HCT116 (cell line): Measurements from ENCODE around the gene GPATCH2L. TPM values are rescaled to one million over a fixed set of nuclear protein-coding genes. Genes with fewer than 3 reads are reported as not detected.

Experiments used
- ATAC-seq: fragments of 200-7000 bp; cut with Tn5 transposase; 2 replicates; pipeline ENCODE4 v1.9.1; 2020; ENCODE audit warnings: mild to moderate bottlenecking, moderate library complexity
- BruUV-seq: library from RNA; stranded (reverse); fragments of 400-500 nt; replicated peaks from 2 replicates; lab custom pipeline; 2021; lab: Mats Ljungman, UMichigan
- CTCF ChIA-PET: fragments of 300-600 bp; sonication (Branson Sonifier 250); formaldehyde crosslinking; loops from one replicate; lab custom pipeline; 2021; ENCODE audit warnings: antibody characterized with exemption; lab: Charles Lee
- POLR2A ChIA-PET: fragments of 300-600, 350-600 bp; sonication (Branson Sonifier 250); formaldehyde crosslinking; loops from one replicate; lab custom pipeline; 2021; ENCODE audit warnings: antibody characterized with exemption; lab: Charles Lee
- RAD21 ChIA-PET, 2 experiments: fragments of 300-600 bp; sonication (Branson Sonifier 250); formaldehyde crosslinking; loops; one replicate each; lab custom pipeline; 2023; ENCODE audit warnings: low total read pairs in 2 of 2; ENCODE audit not compliant: uncharacterized antibody in 2 of 2, unreplicated experiment in 2 of 2, low non-redundant PET in 1 of 2; lab: Charles Lee
- DNase-seq: peaks from one replicate; pipeline ENCODE4 v3.0.0-alpha.2; 2010; ENCODE audit warnings: low read depth, low spot score
- H2AFZ ChIP-seq: fragments of 200-600 bp; shearing (Covaris generic), sonication (generic); 2 replicates; pipeline ENCODE4 v1.6.1; 2017; ENCODE audit warnings: low read depth, mixed run types, mixed read lengths, antibody characterized with exemption, low read length; ENCODE audit not compliant: poor library complexity, severe bottlenecking
- H3K27ac ChIP-seq: 2 replicates; pipeline ENCODE4 v1.5.1; 2012; ENCODE audit warnings: low read depth, low read length
- H3K27me3 ChIP-seq: fragments of 200-600 bp; sonication (generic); 2 replicates; pipeline ENCODE4 v1.6.1; 2016; ENCODE audit warnings: mixed run types, low read length, mixed read lengths; ENCODE audit not compliant: insufficient read depth
- H3K36me3 ChIP-seq, 2 experiments: fragments of 200-500 bp in 1 of 2; fragments of 200-600 bp in 1 of 2; sonication (Bioruptor generic) in 1 of 2; sonication (generic) in 1 of 2; 2 replicates each; pipeline versions ENCODE4 v1.5.1 to v1.6.1; 2014 to 2016; ENCODE audit warnings: low read length in 2 of 2, inconsistent platforms in 1 of 2, mixed read lengths in 1 of 2, mixed run types in 1 of 2; ENCODE audit not compliant: insufficient read depth in 2 of 2, control insufficient read depth in 1 of 2
- H3K4me1 ChIP-seq, 2 experiments: fragments of 200-600 bp in 1 of 2; sonication (generic) in 1 of 2; 2 replicates each; pipeline versions ENCODE4 v1.5.1 to v1.6.1; 2012 to 2017; ENCODE audit warnings: low read length in 2 of 2, inconsistent platforms in 1 of 2, mild to moderate bottlenecking in 1 of 2, mixed read lengths in 1 of 2, mixed run types in 1 of 2, moderate library complexity in 1 of 2; ENCODE audit not compliant: insufficient read depth in 2 of 2, control insufficient read depth in 1 of 2
- H3K4me2 ChIP-seq: fragments of 200-600 bp; sonication (generic); 2 replicates; pipeline ENCODE4 v1.6.1; 2017; ENCODE audit warnings: mixed run types, low read length, mixed read lengths
- H3K4me3 ChIP-seq, 2 experiments: fragments of 200-600 bp in 1 of 2; sonication (generic) in 1 of 2; replicated peaks in 1 of 2; 2 replicates each; pipeline ENCODE4 v1.5.1; 2011 to 2016; ENCODE audit warnings: low read length in 2 of 2, control low read depth in 1 of 2, low read depth in 1 of 2, mild to moderate bottlenecking in 1 of 2, mixed read lengths in 1 of 2, mixed run types in 1 of 2
- H3K79me2 ChIP-seq: fragments of 200-600 bp; sonication (generic); 2 replicates; pipeline ENCODE4 v1.6.1; 2017; ENCODE audit warnings: mild to moderate bottlenecking, mixed run types, low read length, moderate library complexity, mixed read lengths; ENCODE audit not compliant: insufficient read depth
- H3K9ac ChIP-seq: fragments of 200-600 bp; sonication (generic); 2 replicates; pipeline ENCODE4 v1.6.1; 2016; ENCODE audit warnings: low read length, mixed read lengths
- H3K9me2 ChIP-seq: fragments of 200-600 bp; sonication (generic), shearing (Covaris generic); 2 replicates; pipeline ENCODE4 v1.6.1; 2017; ENCODE audit warnings: mixed run types, mild to moderate bottlenecking, moderate library complexity; ENCODE audit not compliant: insufficient read depth
- H3K9me3 ChIP-seq, 2 experiments: fragments of 200-500 bp in 1 of 2; fragments of 200-600 bp in 1 of 2; sonication (Bioruptor generic) in 1 of 2; sonication (generic) in 1 of 2; 2 replicates each; pipeline ENCODE4 v1.6.1; 2014 to 2017; ENCODE audit warnings: low read length in 2 of 2, mixed read lengths in 2 of 2, inconsistent platforms in 1 of 2, low read depth in 1 of 2, mild to moderate bottlenecking in 1 of 2, mixed run types in 1 of 2, moderate library complexity in 1 of 2; ENCODE audit not compliant: control insufficient read depth in 1 of 2, insufficient read depth in 1 of 2
- H4K20me1 ChIP-seq: fragments of 200-600 bp; sonication (generic), shearing (Covaris generic); 2 replicates; pipeline ENCODE4 v1.6.1; 2017; ENCODE audit warnings: mixed run types, mild to moderate bottlenecking, moderate library complexity; ENCODE audit not compliant: insufficient read depth
- ELF1 ChIP-seq: IDR thresholded peaks from 2 replicates; pipeline ENCODE4 v1.6.1; 2012; ENCODE audit warnings: low read depth, borderline replicate concordance
- EZH2phosphoT487 ChIP-seq: fragments of 200-600 bp; IDR thresholded peaks from 2 replicates; pipeline ENCODE4 v1.6.1; 2018; ENCODE audit warnings: antibody characterized with exemption, borderline replicate concordance
- FOSL1 ChIP-seq: IDR thresholded peaks from 2 replicates; pipeline ENCODE4 v1.6.1; 2012; ENCODE audit warnings: low read depth
- JUND ChIP-seq: IDR thresholded peaks from 2 replicates; pipeline ENCODE4 v1.6.1; 2012
- POLR2A ChIP-seq: IDR thresholded peaks from 2 replicates; pipeline ENCODE4 v1.7.0; 2011; ENCODE audit warnings: borderline replicate concordance; ENCODE audit not compliant: insufficient read depth, insufficient read length; ENCODE audit errors: extremely low read depth
- REST ChIP-seq: IDR thresholded peaks from 2 replicates; pipeline ENCODE4 v1.6.1; 2012; ENCODE audit warnings: low read depth
- SP1 ChIP-seq: IDR thresholded peaks from 2 replicates; pipeline ENCODE4 v1.6.1; 2012; ENCODE audit warnings: low read depth
- ZBTB33 ChIP-seq: IDR thresholded peaks from 2 replicates; pipeline ENCODE4 v1.6.1; 2011; ENCODE audit warnings: mild to moderate bottlenecking, low read length, moderate library complexity; ENCODE audit not compliant: insufficient replicate concordance; ENCODE audit errors: extremely low read depth
- ZNF274 ChIP-seq: fragments of 200-500 bp; sonication (Bioruptor generic); IDR thresholded peaks from 2 replicates; pipeline ENCODE4 v1.6.1; 2014; ENCODE audit warnings: mild to moderate bottlenecking, low read depth, low read length, inconsistent platforms
- intact Hi-C: fragments of 100-400 bp; cut with micrococcal nuclease; formaldehyde crosslinking; loops from 2 replicates; pipeline ENCODE4 v1.10.0; 2022
- total RNA-seq: library from RNA; stranded (reverse); gene quantifications from one replicate; pipeline ENCODE4 v1.2.1, GENCODE V29; 2021; ENCODE audit not compliant: unreplicated experiment

The GPATCH2L gene
- total RNA-seq, 1 experiment from 2014 or later = 49.2 TPM

GRCh38 chr14:76163668-76164363, 12.1 kb downstream of the GPATCH2L start:
- ATAC-seq = no peak
- RAD21 ChIA-PET = no interaction called here
- Histone ChIP-seq H3K9me2 (no peaks in the 10 kb centered on the region), H4K20me1 (no peaks in the 10 kb centered on the region), H3K79me2 (peaks cover 97% of the 10 kb centered on the region), H3K27me3 (no peaks in the 10 kb centered on the region), H3K4me1 (no peaks in the 10 kb centered on the region), H3K36me3 (peaks cover 33 to 37% of the 10 kb centered on the region in 2 experiments), H3K9ac (no peak overlapping the region), H3K27ac (no peak overlapping the region), H3K9me3 (no peaks in the 10 kb centered on the region), H3K4me2 (no peak overlapping the region), H2AFZ (no peak overlapping the region), H3K4me3 (no peak overlapping the region)
- intact Hi-C loops = no loop called here
- no peak for DNase-seq
- no TSS peak for BruUV-seq
- no peak for TF ChIP-seq ELF1
- POLR2A ChIA-PET = no interaction called here
- CTCF ChIA-PET = no interaction called here

DNA sequence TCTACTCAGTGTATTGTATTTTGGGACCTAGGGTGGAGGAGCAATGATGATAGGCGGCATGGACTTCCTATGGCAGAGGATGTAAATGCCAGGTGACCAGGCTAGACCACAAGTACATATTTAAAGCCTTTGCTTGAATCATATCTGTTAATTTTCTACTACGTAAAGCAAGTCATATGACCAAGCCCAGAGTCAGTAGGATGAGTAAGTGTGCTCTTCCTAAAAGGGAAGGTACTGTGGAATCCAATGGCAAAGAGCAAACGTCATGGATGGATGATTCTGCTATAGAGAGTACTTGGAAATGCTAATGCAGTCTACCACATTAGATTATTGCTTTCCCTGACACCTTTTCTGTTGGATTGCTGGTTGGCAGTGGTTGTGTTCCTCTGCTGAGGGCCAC, 16.8 kb downstream of the GPATCH2L start:
- Histone ChIP-seq H3K36me3 (peaks cover 33 to 49% of the 10 kb centered on the region in 2 experiments), H3K4me1 (no peaks in the 10 kb centered on the region), H4K20me1 (no peaks in the 10 kb centered on the region), H3K4me2 (no peak overlapping the region), H3K9ac (no peak overlapping the region), H3K27ac (no peak overlapping the region), H3K27me3 (no peaks in the 10 kb centered on the region), H3K4me3 (no peak overlapping the region), H2AFZ (no peak overlapping the region), H3K9me2 (no peaks in the 10 kb centered on the region), H3K9me3 (no peaks in the 10 kb centered on the region), H3K79me2 (peaks cover 92% of the 10 kb centered on the region)
- RAD21 ChIA-PET = no interaction called here
- DNase-seq (no peak), ATAC-seq (no peak)
- intact Hi-C loops = no loop called here
- TF ChIP-seq SP1 = no peak
- TF ChIP-seq ZBTB33 = no peak
- TF ChIP-seq ELF1 = no peak
- no peak for TF ChIP-seq EZH2phosphoT487
- TF ChIP-seq POLR2A = no peak
- no peak for TF ChIP-seq FOSL1
- TF ChIP-seq ZNF274 = no peak
- no peak for TF ChIP-seq JUND
- no peak for TF ChIP-seq REST
- POLR2A ChIA-PET = no interaction called here
- no TSS peak for BruUV-seq
- CTCF ChIA-PET = no interaction called here
